GM19452 (cell line): ENCODE results near the gene S100A4.
A peak's percentile ranks its signal among the peaks of the same experiment; 100 is the strongest.
"Not testable (repeated sequence)": the region's sequence is repeated elsewhere in the genome, so short reads cannot be mapped to it uniquely, and the experiment has no call there.

Source experiments
- ATAC-seq: cut with Tn5 transposase; IDR thresholded peaks from one replicate; pipeline ENCODE4 v1.9.1; 2021; ENCODE audit not compliant: unreplicated experiment

Gene S100A4

DNA sequence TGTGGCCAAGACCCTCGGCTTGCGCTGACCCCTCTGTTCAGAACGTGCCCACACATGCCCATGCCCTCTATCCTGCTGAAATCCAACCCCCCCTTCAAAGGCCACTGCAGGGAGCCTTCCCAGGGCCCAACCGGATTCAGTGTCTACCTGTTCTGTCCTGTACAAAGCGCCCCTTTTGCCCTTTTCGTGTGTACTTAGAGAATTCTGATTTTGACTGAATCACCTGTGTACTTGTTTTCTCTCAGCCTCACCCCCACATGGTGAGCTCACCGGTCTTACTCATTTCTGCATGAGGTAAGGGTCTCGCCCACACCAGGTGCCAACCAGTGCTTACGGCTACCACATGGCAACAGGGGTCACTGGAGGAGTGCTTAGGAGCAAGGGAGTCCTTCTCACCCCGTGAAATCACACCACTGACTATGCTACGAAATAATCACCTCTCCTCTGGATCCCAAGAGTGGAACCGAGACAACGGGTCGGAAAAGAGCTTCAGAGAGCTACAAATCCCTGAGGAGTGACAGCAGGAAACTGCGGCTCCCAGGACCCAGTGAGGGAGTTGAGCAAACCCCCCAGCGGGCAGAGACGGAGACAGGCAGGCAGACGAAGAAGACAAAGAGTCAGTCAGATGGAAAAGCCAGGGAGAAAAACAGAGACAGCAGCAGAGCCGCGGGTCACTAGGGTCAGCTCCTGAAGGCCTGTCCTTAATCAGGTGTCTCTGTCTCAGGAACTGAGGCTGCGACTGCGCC lies 22.2 kb upstream of the S100A4 start:
- no peak for ATAC-seq

GRCh38 chr1:153566414-153567371 lies 21.1 kb upstream of the S100A4 start:
- no peak for ATAC-seq

- peak; percentile 41 for ATAC-seq
These were observed 20.1 kb upstream of the S100A4 start, which contains the start of gene S100A2 for GRCh38 chr1:153565529-153566374. Gene S100A2, minus strand, starts transcription at chr1:153565844. Its CDS starts 1,967 bp downstream, at chr1:153563877.

DNA sequence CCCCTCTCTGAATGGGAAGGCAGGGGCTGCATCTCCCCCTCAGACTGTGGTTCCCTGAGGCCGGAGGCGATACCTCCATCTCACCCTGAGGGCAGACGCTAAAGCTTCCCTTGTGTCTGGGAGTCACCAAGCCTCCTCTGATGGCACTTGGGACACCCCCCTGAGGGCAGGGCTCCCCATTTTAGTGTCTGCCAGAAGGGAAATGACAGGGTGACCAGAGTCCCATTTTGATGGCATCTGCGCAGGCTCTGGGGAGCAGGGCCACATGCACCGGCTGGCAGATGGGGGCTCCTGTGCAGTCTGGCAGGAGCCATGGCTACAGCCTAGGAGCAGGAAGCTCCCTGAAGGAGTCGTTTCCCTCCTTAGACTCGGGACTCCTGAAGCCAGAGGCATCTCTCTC lies 18.4 kb upstream of the S100A4 start:
- no peak for ATAC-seq

DNA sequence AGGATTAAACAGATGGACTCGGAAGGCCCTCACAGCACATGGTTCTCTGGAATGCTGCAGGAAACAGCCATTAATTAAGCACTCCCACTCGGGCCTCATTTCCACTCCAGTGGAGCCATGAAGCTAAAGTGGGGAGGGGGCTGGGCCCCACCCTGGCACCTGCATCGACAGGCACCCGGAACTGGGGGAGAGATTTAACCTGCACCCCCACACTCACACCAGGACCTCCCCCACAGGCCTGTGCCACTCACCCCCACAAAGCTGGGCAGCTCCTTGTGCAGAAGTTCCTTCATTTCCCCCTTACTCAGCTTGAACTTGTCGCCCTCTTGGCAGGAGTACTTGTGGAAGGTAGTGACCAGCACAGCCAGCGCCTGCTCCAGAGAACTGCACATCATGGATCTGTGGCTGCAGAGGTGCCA lies 17.9 kb upstream of the S100A4 start:
- no peak for ATAC-seq

GRCh38 chr1:153562021-153562420 lies 16.4 kb upstream of the S100A4 start:
- not testable (repeated sequence) for ATAC-seq

DNA sequence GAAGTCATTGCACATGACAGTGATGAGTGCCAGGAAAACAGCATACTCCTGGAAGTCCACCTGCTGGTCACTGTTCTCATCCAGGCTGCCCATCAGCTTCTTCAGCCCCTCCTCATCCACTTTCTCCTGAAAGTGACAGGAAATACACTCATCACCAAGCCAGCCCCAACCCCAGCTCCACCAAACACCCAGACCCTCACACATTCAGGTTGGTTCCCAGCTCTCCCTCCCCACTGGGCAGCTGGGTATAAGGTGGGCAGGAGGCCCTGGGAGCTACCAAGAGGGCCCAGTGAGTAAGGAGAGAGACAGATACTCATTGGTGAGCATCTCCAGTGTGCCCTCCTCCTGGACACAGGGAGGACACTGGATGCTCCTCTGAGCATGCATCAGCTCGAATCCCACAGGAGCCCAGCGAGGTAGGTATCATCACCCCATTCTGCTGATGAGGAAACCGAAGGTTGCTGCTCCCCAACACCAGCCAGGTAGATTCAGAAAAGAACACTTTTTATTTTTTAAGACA lies 15.9 kb upstream of the S100A4 start:
- no peak for ATAC-seq

- ATAC-seq: no peak
These were observed 15.3 kb upstream of the S100A4 start for GRCh38 chr1:153560771-153561465.

DNA sequence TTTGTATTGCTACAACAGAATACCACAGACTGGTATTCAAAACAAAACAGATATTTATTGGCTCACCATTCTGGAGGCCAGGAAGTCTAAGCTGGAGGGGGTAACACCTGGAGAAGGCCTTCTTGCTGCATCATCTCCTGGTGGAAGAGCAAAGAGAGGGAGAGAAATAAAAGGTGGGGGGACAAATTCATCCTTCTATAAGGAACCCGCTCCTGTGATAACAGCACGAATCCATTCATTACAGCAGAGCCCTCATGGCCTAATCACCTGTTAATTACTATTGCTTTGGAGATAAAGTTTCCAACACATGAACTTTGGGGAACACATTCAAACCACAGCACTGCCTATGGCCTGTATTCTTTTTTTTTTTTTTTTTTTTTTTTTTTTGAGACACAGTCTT lies 14.6 kb upstream of the S100A4 start:
- ATAC-seq: no peak

- ATAC-seq: no peak
These were observed 12.3 kb upstream of the S100A4 start for GRCh38 chr1:153557877-153558276.

GRCh38 chr1:153556348-153556747 lies 10.7 kb upstream of the S100A4 start:
- ATAC-seq: no peak

DNA sequence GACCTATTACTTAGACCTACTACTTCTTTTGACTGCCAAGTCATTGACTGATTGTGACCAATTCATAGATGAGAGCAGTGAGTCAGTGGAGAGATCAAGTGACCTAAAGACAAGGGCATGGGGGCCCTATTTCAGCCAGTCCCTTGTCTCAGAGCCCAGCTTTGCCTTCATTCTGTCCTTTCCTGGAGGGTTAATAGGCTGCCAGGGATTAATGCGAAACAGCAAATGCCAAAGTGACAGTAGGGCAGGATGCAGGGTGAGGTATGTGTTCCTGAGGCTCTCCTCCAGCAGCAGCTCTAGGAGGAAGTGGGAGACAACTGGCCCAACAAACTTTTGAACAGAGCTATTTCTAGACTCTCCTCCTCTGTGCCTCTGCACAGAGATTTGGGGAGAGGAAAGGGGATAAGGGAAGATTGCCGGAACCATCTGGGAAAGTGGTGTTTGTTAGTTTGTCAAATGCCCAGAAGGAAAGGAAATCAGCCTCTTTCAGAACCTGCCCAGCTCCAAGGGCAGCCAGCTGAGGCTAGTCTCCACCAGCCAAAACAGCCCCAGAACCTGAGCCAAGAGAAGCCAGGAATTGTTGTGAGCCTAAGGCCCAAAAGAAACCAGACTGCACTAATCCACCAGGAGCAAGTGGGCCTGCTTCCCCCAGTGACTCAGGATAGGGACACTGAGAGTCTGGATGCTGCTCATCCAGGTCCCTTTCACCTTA lies 8.4 kb upstream of the S100A4 start:
- no peak for ATAC-seq

DNA sequence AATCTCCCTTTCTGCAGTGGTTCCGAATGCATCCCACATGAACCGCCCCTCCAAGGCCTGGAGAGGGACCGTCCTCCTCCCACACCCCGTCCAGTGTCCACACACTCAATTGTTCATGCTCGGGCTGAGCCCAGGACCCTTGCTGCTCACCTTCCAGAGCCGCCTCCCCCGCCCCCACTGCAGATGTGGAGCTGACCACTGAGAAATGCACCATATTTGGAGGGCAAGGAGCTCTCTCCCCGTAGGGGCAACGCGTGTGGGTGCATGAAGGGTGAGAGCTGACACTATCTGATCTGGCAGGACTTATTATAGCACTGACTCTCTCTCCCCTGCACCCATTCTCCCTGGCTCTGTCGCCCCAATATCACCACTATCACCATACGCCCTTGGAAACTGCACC lies 7.5 kb upstream of the S100A4 start:
- ATAC-seq: no peak

DNA sequence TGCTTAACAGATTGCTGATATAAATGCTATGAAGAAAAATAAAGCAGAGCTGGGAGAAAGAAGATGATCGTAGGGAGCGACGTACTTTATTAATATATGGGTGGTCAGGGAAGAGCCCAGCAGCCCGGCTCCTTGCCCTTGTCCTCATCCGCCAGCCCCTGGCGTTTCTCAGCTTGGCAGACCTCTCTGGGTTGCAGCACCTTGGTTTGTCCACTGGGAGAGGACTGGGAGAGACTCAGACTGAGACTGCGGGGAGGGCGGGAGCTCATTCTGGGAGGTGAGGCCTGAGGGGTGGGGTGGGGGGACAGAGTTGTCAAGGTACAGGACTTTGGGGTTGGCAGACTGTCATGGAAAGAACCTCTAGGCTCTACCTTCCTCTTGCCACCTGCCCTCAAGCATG lies 6.7 kb upstream of the S100A4 start:
- ATAC-seq: no peak

DNA sequence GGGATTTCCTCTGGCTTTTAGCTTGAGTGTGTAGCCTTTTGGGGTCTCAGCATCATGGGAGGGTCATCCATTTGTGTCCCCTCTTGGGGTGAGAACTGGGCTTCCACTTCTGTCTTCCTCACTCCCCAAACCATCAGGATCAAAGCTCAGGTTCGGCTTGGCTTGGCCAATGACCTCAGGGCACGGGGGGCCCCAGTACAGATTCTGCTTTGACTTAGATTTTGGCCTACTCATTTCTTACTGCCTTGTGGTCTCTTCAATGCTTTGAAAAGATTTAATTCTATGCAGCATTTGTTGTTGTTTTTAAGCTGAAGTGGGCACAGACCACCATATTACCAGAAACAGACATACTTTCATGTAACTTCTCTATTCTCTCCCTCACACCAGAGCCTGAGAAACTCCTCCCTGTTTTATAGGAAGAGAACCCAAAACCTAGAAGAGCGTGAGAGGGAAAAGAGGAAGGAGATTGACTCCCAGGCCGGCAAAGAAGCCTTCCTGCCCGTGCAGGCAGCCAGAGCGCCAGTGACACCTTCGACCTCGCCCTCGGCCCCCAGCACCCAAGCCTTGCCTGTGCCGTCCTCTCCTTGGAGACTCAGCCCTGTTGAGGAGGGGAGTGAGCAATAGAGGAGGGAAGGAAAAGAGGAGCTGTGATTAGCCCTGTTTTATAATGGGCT lies 5.4 kb upstream of the S100A4 start:
- no peak for ATAC-seq

DNA sequence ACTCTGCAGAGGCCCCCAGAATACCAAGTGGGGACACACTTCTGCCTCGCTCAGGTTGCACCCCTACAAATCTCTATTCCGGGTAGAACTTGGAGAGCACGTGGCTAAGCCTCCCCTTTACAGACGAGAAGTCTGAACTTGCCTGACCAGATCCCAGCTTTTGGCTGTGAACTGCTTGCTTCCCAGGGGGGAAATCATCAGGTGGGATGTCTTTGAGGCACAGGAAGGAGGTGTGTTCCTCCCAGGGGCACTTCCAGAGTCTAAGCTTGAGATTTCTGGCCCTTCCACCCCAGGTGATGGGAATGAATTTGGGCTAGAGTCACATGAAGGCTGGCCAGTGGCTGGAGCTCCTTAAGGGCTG lies 4.8 kb upstream of the S100A4 start:
- ATAC-seq: no peak

GRCh38 chr1:153549741-153550397 lies 4.3 kb upstream of the S100A4 start:
- no peak for ATAC-seq
